Articular chondrocyte of knee joint (primary cell): ENCODE measurements around the gene ZNF764. TPM values are rescaled to one million over a fixed set of nuclear protein-coding genes. Genes with fewer than 3 reads are reported as not detected.

Experiments used
- small RNA-seq: library from RNA; depleted of rRNA; stranded (forward); fragments of <200 nt; gene quantifications from one replicate; pipeline ENCODE3, GENCODE V24; 2012
- total RNA-seq: library from RNA; depleted of rRNA; stranded (reverse); fragments of >200 nt; gene quantifications from 2 replicates; pipeline ENCODE4 v1.2.3, GENCODE V29; 2012

Gene ZNF764
- total RNA-seq, result 4.8 and 5.8 TPM in 2 replicates

GRCh38 chr16:30557957-30558788 lies at the start of gene ZNF764:
Gene ZNF764, minus strand, starts transcription at chr16:30558374. Its CDS starts 192 bp downstream, at chr16:30558182.

GRCh38 chr16:30585400-30586191 lies 27.4 kb upstream of the ZNF764 start, which contains the start of gene ZNF785:
Gene ZNF785, minus strand, starts transcription at chr16:30585697. Its CDS starts 86 bp downstream, at chr16:30585611.

GRCh38 chr16:30571445-30572322 lies 13.5 kb upstream of the ZNF764 start, which contains the start of gene ZNF688:
Gene ZNF688, minus strand, starts transcription at chr16:30571714. Its CDS starts 85 bp downstream, at chr16:30571629.

GRCh38 chr16:30534368-30535105 lies 23.6 kb downstream of the ZNF764 start, which contains the start of gene ZNF747:
Gene ZNF747, minus strand, starts transcription at chr16:30534858. Its CDS starts 179 bp downstream, at chr16:30534679.

GRCh38 chr16:30526137-30526822 lies 31.9 kb downstream of the ZNF764 start, which contains the start of gene ZNF768:
Gene ZNF768, minus strand, starts transcription at chr16:30526566. Its CDS starts 153 bp downstream, at chr16:30526413.

Small RNA genes lying within 50 kb of the gene (small RNA-seq; reads per million reads assigned to genes)
- gene AC093249.4, result not detected
- gene MIR4518, result not detected

Other genes starting within 250 kb of the ZNF764 start
- 31.7 and 34.2 TPM in 2 replicates for gene CD2BP2, start 203.1 kb downstream of the ZNF764 start, total RNA-seq
- gene TBC1D10B, start 187.9 kb downstream of the ZNF764 start, total RNA-seq, result 22.6 and 23.3 TPM in 2 replicates
- not detected in 2 replicates for gene MYL11, start 183.6 kb downstream of the ZNF764 start, total RNA-seq
- gene SEPTIN1, start 175.8 kb downstream of the ZNF764 start, total RNA-seq, result 0.11 TPM in 1 of 2 replicates, not detected in the other
- 5.0 and 5.2 TPM in 2 replicates for gene ZNF48, start 163.0 kb downstream of the ZNF764 start, total RNA-seq
- gene ZNF771, start 150.8 kb downstream of the ZNF764 start, total RNA-seq, result 6.8 and 7.8 TPM in 2 replicates
- gene DCTPP1, start 128.3 kb downstream of the ZNF764 start, total RNA-seq, result 16.2 and 18.4 TPM in 2 replicates
- gene SEPHS2, start 112.5 kb downstream of the ZNF764 start, total RNA-seq, result 16.4 and 18.9 TPM in 2 replicates
- not detected in 2 replicates for gene ITGAL, start 85.6 kb downstream of the ZNF764 start, total RNA-seq
- gene ZNF768, start 31.8 kb downstream of the ZNF764 start, total RNA-seq, result 15.3 and 18.1 TPM in 2 replicates
- 12.9 and 13.0 TPM in 2 replicates for gene ZNF747, start 23.5 kb downstream of the ZNF764 start, total RNA-seq
- 7.6 and 8.0 TPM in 2 replicates for gene ZNF688, start 13.3 kb upstream of the ZNF764 start, total RNA-seq
- 10.5 and 11.1 TPM in 2 replicates for gene ZNF785, start 27.3 kb upstream of the ZNF764 start, total RNA-seq
- gene ZNF689, start 52.0 kb upstream of the ZNF764 start, total RNA-seq, result 6.1 and 6.6 TPM in 2 replicates
- 5.9 and 7.3 TPM in 2 replicates for gene PRR14, start 92.6 kb upstream of the ZNF764 start, total RNA-seq
- gene FBRS, start 100.1 kb upstream of the ZNF764 start, total RNA-seq, result 22.2 and 22.8 TPM in 2 replicates
- gene SRCAP, start 140.8 kb upstream of the ZNF764 start, total RNA-seq, result 17.9 and 20.4 TPM in 2 replicates
- gene PHKG2, start 190.1 kb upstream of the ZNF764 start, total RNA-seq, result 15.2 and 17.4 TPM in 2 replicates
- gene CFAP119, start 203.7 kb upstream of the ZNF764 start, total RNA-seq, result 2.1 and 2.2 TPM in 2 replicates
- gene RNF40, start 203.9 kb upstream of the ZNF764 start, total RNA-seq, result 63.6 and 70.5 TPM in 2 replicates
- gene ZNF629, start 228.8 kb upstream of the ZNF764 start, total RNA-seq, result 14.5 and 16.2 TPM in 2 replicates